NCI-H69 (cell line): ENCODE results near the gene SEMA3G.
A peak's percentile ranks its signal among the peaks of the same experiment; 100 is the strongest.

ENCODE experiments used
- DNase-seq: peaks from one replicate; lab custom pipeline; 2025; lab: John Stamatoyannopoulos, UW

SEMA3G gene

GRCh38 chr3:52444860-52445793, at the start of gene SEMA3G:
SEMA3G (minus strand) TSS chr3:52445103; CDS start chr3:52445027, 76 bp downstream.
- DNase-seq = peak; percentile 73

GRCh38 chr3:52494445-52494844, 49.5 kb upstream of the SEMA3G start:
- DNase-seq = peak; percentile 26

- DNase-seq = no peak
Observed at GRCh38 chr3:52493232-52494017, 48.5 kb upstream of the SEMA3G start.

GRCh38 chr3:52492059-52492458, 47.2 kb upstream of the SEMA3G start:
- DNase-seq = no peak

- DNase-seq = no peak
Observed at GRCh38 chr3:52490939-52491526, 46.1 kb upstream of the SEMA3G start.

- no peak for DNase-seq
Observed at GRCh38 chr3:52490035-52490938, 45.4 kb upstream of the SEMA3G start.

GRCh38 chr3:52489453-52489852, 44.5 kb upstream of the SEMA3G start:
- no peak for DNase-seq

GRCh38 chr3:52488746-52489145, 43.8 kb upstream of the SEMA3G start:
- no peak for DNase-seq

GRCh38 chr3:52487788-52488691, 43.1 kb upstream of the SEMA3G start:
- DNase-seq = no peak

GRCh38 chr3:52487050-52487787, 42.3 kb upstream of the SEMA3G start:
- DNase-seq = no peak

- DNase-seq = no peak
Observed at GRCh38 chr3:52484680-52485461, 40.0 kb upstream of the SEMA3G start.

- DNase-seq = no peak
Observed at GRCh38 chr3:52483577-52484381, 38.9 kb upstream of the SEMA3G start.

GRCh38 chr3:52483081-52483480, 38.2 kb upstream of the SEMA3G start:
- DNase-seq = no peak

- peak; percentile 3 for DNase-seq
Observed at GRCh38 chr3:52481819-52482521, 37.1 kb upstream of the SEMA3G start.

- no peak for DNase-seq
Observed at GRCh38 chr3:52480768-52481715, 36.1 kb upstream of the SEMA3G start.

GRCh38 chr3:52479877-52480575, 35.1 kb upstream of the SEMA3G start:
- DNase-seq = no peak
